ENCODE results near the gene CHRNG. TPM values are rescaled to one million over a fixed set of nuclear protein-coding genes. Genes with fewer than 3 reads are reported as not detected.
"Not testable (repeated sequence)": the region's sequence is repeated elsewhere in the genome, so short reads cannot be mapped to it uniquely, and the experiment has no call there.

Gene CHRNG
- total RNA-seq, 1 experiment from 2014 or later = not detected

DNA sequence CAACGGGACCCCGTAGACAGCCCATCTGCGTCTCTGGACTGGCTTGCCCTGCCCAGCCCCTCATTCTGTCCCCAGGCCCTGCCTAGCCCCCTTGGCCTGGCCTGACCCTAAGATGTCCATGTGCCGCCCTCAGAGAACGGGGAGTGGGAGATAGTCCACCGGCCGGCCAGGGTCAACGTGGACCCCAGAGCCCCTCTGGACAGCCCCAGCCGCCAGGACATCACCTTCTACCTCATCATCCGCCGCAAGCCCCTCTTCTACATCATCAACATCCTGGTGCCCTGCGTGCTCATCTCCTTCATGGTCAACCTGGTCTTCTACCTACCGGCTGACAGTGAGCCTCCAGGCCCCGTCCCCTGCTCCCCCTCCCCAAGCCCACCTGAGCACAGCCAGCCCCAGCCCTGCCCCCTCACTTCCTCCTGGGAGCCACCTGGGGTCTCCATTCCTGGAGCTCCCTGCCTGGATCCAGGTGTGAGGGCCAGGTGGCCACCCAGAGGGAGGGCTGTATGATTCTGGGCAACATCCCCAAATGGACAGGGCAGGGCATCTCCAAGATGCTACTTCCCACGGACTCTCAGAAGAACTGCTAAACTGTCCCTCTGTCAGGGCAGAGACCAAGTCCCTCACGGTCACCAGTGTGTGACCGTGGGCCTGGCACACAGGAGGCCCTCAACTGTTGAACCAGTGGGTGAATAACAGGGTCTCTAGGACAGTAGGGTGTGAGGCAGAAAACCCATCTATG is 9.5 kb upstream of the CHRNG start:
- ChIA-PET POLR2A (no interaction called here), CTCF (interaction anchor here (0.6 to 1.4 kb wide), 2 partner anchors 8 to 82 kb away, joined by 3 to 6 read pairs; no protein-coding TSS in a partner anchor)
- TF ChIP-seq, protein P1, sequence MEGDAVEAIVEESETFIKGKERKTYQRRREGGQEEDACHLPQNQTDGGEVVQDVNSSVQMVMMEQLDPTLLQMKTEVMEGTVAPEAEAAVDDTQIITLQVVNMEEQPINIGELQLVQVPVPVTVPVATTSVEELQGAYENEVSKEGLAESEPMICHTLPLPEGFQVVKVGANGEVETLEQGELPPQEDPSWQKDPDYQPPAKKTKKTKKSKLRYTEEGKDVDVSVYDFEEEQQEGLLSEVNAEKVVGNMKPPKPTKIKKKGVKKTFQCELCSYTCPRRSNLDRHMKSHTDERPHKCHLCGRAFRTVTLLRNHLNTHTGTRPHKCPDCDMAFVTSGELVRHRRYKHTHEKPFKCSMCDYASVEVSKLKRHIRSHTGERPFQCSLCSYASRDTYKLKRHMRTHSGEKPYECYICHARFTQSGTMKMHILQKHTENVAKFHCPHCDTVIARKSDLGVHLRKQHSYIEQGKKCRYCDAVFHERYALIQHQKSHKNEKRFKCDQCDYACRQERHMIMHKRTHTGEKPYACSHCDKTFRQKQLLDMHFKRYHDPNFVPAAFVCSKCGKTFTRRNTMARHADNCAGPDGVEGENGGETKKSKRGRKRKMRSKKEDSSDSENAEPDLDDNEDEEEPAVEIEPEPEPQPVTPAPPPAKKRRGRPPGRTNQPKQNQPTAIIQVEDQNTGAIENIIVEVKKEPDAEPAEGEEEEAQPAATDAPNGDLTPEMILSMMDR (IDR thresholded peaks at IDR 0.05; ENCODE audit: unreplicated experiment) = no peak
- intact Hi-C loops (cut with micrococcal nuclease) = no loop called here
- no peaks in the 10 kb centered on the region for H3K9me3 Mint-ChIP-seq (ENCODE audit: unreplicated experiment)
- H3K4me1 Mint-ChIP-seq (ENCODE audit: insufficient read depth, unreplicated experiment) = peaks cover 5% of the 10 kb centered on the region
- H3K36me3 Mint-ChIP-seq (ENCODE audit: insufficient read depth, unreplicated experiment) = no peaks in the 10 kb centered on the region
- no peaks in the 10 kb centered on the region for H3K27me3 Mint-ChIP-seq (ENCODE audit: insufficient read depth, unreplicated experiment)
- DNase-seq (ENCODE audit: unreplicated experiment) = no peak
- no peak overlapping the region for H3K27ac Mint-ChIP-seq (ENCODE audit: low read depth, unreplicated experiment)
- BruUV-seq (replicated peaks) = no TSS peak
- no peak overlapping the region for H3K4me3 Mint-ChIP-seq (ENCODE audit: unreplicated experiment)

DNA sequence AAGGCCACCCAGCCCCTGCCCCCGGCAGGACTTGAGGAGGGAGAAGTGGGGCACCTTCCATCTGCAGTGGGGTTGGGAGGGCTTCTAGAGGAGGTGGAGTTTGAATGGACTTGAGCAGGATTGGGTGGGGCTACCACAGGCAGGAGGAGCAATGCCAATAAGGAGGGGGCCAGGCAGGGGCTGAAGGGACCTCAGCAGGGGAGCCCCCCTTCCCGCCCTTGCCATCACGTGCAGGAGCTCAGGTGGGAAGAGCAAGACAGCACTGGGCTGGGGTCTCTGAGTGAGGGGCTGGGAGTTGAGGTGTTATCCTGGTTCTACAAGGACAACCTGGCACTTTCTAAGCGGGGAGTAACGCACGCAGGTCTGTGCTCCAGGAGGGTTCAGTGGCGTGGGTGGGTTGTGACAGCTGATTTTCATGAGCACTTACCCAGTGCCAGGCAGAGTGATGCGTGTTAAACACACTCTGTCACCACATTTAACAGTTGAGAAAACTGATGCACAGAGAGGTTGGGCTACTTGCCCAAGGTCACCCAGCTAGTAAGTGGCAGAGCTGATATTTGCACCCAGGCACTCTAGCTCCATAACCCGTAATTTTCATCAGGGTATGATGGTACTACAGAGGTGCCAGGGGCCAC is 8.7 kb upstream of the CHRNG start:
- no TSS peak for BruUV-seq (replicated peaks)
- Mint-ChIP-seq H3K27me3 (ENCODE audit: insufficient read depth, unreplicated experiment) (no peaks in the 10 kb centered on the region), H3K4me3 (ENCODE audit: unreplicated experiment) (no peak overlapping the region), H3K36me3 (ENCODE audit: insufficient read depth, unreplicated experiment) (no peaks in the 10 kb centered on the region), H3K4me1 (ENCODE audit: insufficient read depth, unreplicated experiment) (peaks cover 5% of the 10 kb centered on the region), H3K27ac (ENCODE audit: low read depth, unreplicated experiment) (no peak overlapping the region), H3K9me3 (ENCODE audit: unreplicated experiment) (no peaks in the 10 kb centered on the region)
- DNase-seq (ENCODE audit: unreplicated experiment) = no peak
- TF ChIP-seq, protein P1 (IDR thresholded peaks at IDR 0.05; ENCODE audit: unreplicated experiment) = no peak
- ChIA-PET POLR2A (interaction anchor here (1.0 kb wide), 1 partner anchor 9 kb away, joined by 3 read pairs; the partner anchor contains the start of gene CHRNG), CTCF (interaction anchor here (0.6 to 1.4 kb wide), 3 partner anchors 9 to 204 kb away, joined by 3 to 6 read pairs (median 5); no protein-coding TSS in a partner anchor)
- intact Hi-C loops (cut with micrococcal nuclease) = no loop called here

DNA sequence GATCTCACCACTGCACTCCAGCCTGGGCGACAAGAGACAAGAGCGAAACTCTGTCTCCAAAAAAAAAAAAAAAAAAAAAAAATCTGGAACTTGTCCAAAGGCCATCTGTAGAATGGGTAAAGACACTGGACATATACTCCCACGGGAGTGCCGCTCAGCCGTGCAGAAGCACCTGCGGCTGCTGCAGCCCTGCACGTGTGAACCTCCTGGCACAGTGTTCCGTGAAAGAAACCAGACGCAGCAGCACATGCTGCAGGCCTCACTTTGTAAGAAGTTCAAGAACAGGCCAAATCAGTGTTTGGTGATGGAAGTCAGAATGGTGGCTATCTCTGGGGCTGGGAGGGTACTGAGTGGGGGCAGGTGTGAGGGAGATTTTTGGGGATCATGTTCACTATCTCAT is 7.1 kb upstream of the CHRNG start:
- ChIA-PET CTCF (interaction anchor here (0.6 to 2.1 kb wide), 3 partner anchors 12 to 17 kb away, joined by 3 to 5 read pairs (median 4); partner anchors contain the start of gene PRSS56), POLR2A (interaction anchor here (0.8 kb wide), 1 partner anchor 14 kb away, joined by 4 read pairs; no protein-coding TSS in a partner anchor)
- H3K27me3 Mint-ChIP-seq (ENCODE audit: insufficient read depth, unreplicated experiment) = no peaks in the 10 kb centered on the region
- TF ChIP-seq, protein P1 (IDR thresholded peaks at IDR 0.05; ENCODE audit: unreplicated experiment) = no peak
- DNase-seq (ENCODE audit: unreplicated experiment) = no peak
- H3K27ac Mint-ChIP-seq (ENCODE audit: low read depth, unreplicated experiment) = no peak overlapping the region
- no TSS peak for BruUV-seq (replicated peaks)
- peaks cover 6% of the 10 kb centered on the region for H3K9me3 Mint-ChIP-seq (ENCODE audit: unreplicated experiment)
- no peaks in the 10 kb centered on the region for H3K36me3 Mint-ChIP-seq (ENCODE audit: insufficient read depth, unreplicated experiment)
- H3K4me3 Mint-ChIP-seq (ENCODE audit: unreplicated experiment) = no peak overlapping the region
- peaks cover 5% of the 10 kb centered on the region for H3K4me1 Mint-ChIP-seq (ENCODE audit: insufficient read depth, unreplicated experiment)
- intact Hi-C loops (cut with micrococcal nuclease) = no loop called here

DNA sequence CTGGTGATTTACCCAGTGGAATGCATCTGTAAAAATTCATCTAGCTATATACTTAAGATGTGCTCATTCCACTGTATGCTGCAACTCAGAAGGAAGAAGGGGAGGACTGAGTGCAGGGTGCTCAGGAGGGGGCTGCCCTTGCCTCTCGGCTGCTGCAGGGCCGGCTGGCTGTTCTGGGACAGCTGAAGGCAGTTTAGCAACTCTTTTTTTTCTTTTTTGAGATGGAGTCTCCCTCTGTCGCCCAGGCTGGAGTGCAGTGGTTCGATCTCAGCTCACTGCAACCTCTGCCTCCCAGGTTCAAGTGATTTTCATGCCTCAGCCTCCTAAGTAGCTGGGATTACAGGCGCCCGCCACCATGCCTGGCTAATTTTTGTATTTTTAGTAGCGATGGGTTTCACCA is 6.7 kb upstream of the CHRNG start:
- H3K27ac Mint-ChIP-seq (ENCODE audit: low read depth, unreplicated experiment); H3K4me1 Mint-ChIP-seq (ENCODE audit: insufficient read depth, unreplicated experiment); H3K36me3 Mint-ChIP-seq (ENCODE audit: insufficient read depth, unreplicated experiment); intact Hi-C loops (cut with micrococcal nuclease); DNase-seq (ENCODE audit: unreplicated experiment); H3K9me3 Mint-ChIP-seq (ENCODE audit: unreplicated experiment); H3K27me3 Mint-ChIP-seq (ENCODE audit: insufficient read depth, unreplicated experiment); H3K4me3 Mint-ChIP-seq (ENCODE audit: unreplicated experiment); BruUV-seq (replicated peaks): not testable (repeated sequence)
- POLR2A ChIA-PET = interaction anchor here (0.7 to 0.8 kb wide), 2 partner anchors 14 to 603 kb away, joined by 3 to 4 read pairs; no protein-coding TSS in a partner anchor
- CTCF ChIA-PET = interaction anchor here (1.1 to 2.1 kb wide), 2 partner anchors 13 to 17 kb away, joined by 3 to 4 read pairs; partner anchors contain the start of gene PRSS56
